ENCODE results near the gene EEF1AKMT1.
"Not testable (repeated sequence)": the region's sequence is repeated elsewhere in the genome, so short reads cannot be mapped to it uniquely, and the experiment has no call there.

Gene EEF1AKMT1

GRCh38 chr13:20689291-20689690 lies 84.5 kb downstream of the EEF1AKMT1 start:
- no peak for DNase-seq

- no peak for DNase-seq
Observed at GRCh38 chr13:20686863-20687579, 86.7 kb downstream of the EEF1AKMT1 start.

GRCh38 chr13:20686167-20686566 lies 87.6 kb downstream of the EEF1AKMT1 start:
- no peak for DNase-seq

- DNase-seq, result no peak
Observed at GRCh38 chr13:20685092-20685491, 88.7 kb downstream of the EEF1AKMT1 start.

- no peak for DNase-seq
Observed at GRCh38 chr13:20684546-20684945, 89.2 kb downstream of the EEF1AKMT1 start.

- DNase-seq, result no peak
Observed at GRCh38 chr13:20684041-20684440, 89.7 kb downstream of the EEF1AKMT1 start.

- DNase-seq, result no peak
Observed at GRCh38 chr13:20682061-20682460, 91.7 kb downstream of the EEF1AKMT1 start.

- DNase-seq, result not testable (repeated sequence)
Observed at GRCh38 chr13:20681481-20681880, 92.3 kb downstream of the EEF1AKMT1 start.

GRCh38 chr13:20680416-20681080 lies 93.2 kb downstream of the EEF1AKMT1 start:
- no peak for DNase-seq

GRCh38 chr13:20679879-20680278 lies 93.9 kb downstream of the EEF1AKMT1 start:
- no peak for DNase-seq

Measured in RPMI8226 (cell line).